Neutrophil (primary cell): ENCODE measurements around the gene ZNF683.

Source experiments
- H3K27ac ChIP-seq: fragments of 200-600 bp; sonication (generic); 2 replicates; pipeline ENCODE4 v1.5.1; 2016; ENCODE audit warnings: mild to moderate bottlenecking, moderate library complexity
- H3K27me3 ChIP-seq: fragments of 200-600 bp; sonication (generic); 2 replicates; pipeline ENCODE4 v1.6.0; 2016; ENCODE audit warnings: mild to moderate bottlenecking
- H3K36me3 ChIP-seq: fragments of 200-600 bp; sonication (generic); 2 replicates; pipeline ENCODE4 v1.5.1; 2017
- H3K4me1 ChIP-seq, 2 experiments: fragments of 200-600 bp in 1 of 2; sonication (generic) in 1 of 2; 1 replicate in 1 of 2; 2 replicates in 1 of 2; pipeline versions ENCODE4 v1.5.1 to v1.6.1; 2013 to 2016; ENCODE audit warnings: low read depth in 1 of 2, low read length in 1 of 2, mild to moderate bottlenecking in 1 of 2, moderate library complexity in 1 of 2; ENCODE audit not compliant: control insufficient read depth in 1 of 2, insufficient read depth in 1 of 2
- H3K4me3 ChIP-seq, 2 experiments: fragments of 200-600 bp in 1 of 2; sonication (generic) in 1 of 2; 1 replicate in 1 of 2; 2 replicates in 1 of 2; pipeline ENCODE4 v1.5.1; 2013 to 2016; ENCODE audit warnings: low read depth in 1 of 2, low read length in 1 of 2, mild to moderate bottlenecking in 1 of 2, moderate library complexity in 1 of 2
- H3K9me3 ChIP-seq: fragments of 200-600 bp; sonication (generic); 2 replicates; pipeline ENCODE4 v1.5.1; 2016
- CTCF ChIP-seq: fragments of 200-600 bp; sonication (generic); IDR thresholded peaks from 2 replicates; pipeline ENCODE4 v1.5.1; 2016; ENCODE audit warnings: antibody characterized with exemption

ZNF683 gene

GRCh38 chr1:26367441-26367840 lies 5.1 kb downstream of the ZNF683 start:
- peaks cover 4 to 17% of the 10 kb centered on the region in 2 experiments for H3K4me1 ChIP-seq

DNA sequence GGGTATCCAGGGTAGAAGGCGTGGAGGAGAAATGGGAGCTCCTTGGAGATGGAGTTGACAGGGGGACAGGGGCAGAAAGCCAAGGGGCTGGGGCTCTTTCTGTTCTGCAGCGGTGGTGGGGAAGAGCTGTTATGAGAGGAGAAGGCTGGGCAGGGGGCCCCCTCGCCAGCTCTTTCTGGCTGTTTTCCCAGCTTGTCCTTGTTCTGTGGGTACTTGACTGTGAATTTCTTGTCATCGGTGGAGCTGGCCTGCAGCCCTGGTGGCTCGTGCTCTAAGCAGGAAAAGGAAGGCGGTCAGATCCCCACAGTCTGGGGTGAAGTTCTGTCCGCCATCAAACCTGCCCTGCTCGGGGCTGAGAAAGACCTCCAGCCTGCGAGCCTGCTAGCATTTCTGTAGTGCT lies 7.6 kb downstream of the ZNF683 start:
- TF ChIP-seq CTCF = no peak
- Histone ChIP-seq H3K4me3 (no peak overlapping the region), H3K9me3 (no peaks in the 10 kb centered on the region), H3K27ac (no peak overlapping the region), H3K4me1 (peaks cover 4 to 8% of the 10 kb centered on the region in 2 experiments), H3K36me3 (no peaks in the 10 kb centered on the region), H3K27me3 (peaks cover 58% of the 10 kb centered on the region)

More at GRCh38 chr1:26367441-26367840, 5.1 kb downstream of the ZNF683 start:
- H3K27ac ChIP-seq = no peak overlapping the region
- H3K27me3 ChIP-seq = peaks cover 33% of the 10 kb centered on the region
- no peak overlapping the region for H3K4me3 ChIP-seq
- no peaks in the 10 kb centered on the region for H3K36me3 ChIP-seq
- no peaks in the 10 kb centered on the region for H3K9me3 ChIP-seq
- TF ChIP-seq CTCF = no peak

DNA sequence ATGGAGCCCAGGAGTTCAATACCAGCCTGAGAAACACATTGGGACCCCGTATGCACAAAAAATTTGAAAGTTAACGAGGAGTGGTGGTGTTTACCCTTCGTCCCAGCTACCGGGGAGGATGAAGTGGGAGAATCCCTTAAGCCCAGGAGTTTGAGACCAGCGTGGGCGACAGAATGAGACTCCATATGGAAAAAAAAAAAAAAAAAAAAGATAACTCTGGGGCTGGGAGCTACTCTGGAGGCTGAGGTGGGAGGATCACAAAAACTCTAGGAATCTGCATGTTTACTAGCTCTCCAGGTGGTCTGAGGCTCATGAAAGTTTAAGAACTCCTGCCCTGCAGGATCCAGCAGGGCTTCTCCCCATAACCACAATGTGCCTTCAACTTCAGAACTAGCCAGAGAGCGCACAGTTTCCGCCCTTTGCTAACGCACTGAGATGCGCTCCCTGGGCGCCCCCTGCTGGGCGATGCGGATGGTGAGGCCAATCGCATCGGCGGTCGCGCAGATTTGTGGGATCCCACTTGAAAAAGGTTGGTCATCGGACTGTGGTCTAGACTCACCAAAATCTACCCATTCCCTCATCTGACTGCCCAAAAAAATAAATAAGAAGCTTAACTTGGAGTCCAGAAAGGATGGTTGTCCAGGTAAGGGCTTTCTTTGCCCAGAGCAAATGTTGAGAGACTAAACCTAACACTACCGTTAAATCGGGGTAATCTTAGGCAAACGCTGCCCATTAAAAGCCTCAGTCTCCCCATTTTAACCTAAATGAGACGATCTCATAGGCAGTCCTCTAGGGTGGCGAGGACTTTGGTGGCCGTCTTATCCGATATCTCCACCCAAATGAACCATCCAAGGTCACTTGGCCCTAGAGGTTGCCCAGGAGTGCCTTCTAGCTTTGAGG lies 8.8 kb downstream of the ZNF683 start:
- H3K27me3 ChIP-seq = peaks cover 69% of the 10 kb centered on the region
- TF ChIP-seq CTCF = peak; percentile 77

DNA sequence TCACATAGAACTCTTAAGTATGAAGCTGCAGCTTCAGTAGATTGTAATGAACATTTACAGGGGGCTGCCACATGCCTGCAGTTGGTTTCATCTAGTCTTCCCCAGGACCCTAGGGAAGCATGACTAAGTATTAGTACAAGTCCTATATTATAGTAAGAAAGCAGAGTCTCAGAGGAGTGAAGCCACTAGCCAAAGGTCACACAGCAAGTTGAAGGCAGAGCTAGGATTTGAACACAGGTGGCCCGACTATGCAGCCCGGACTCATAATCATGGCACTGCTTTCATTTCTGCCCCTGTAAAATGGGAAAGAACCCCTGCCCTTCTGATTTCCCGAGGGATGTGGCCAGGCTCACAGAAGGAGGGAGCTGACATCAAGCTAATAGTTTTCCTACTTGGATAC lies 10.2 kb downstream of the ZNF683 start:
- H3K27me3 ChIP-seq = peaks cover 84% of the 10 kb centered on the region

More for the DNA sequence above, 8.8 kb downstream of the ZNF683 start:
- no peaks in the 10 kb centered on the region for H3K9me3 ChIP-seq
- H3K4me3 ChIP-seq = no peak overlapping the region
- peaks cover 2 to 12% of the 10 kb centered on the region in 2 experiments for H3K4me1 ChIP-seq
- no peaks in the 10 kb centered on the region for H3K36me3 ChIP-seq
- no peak overlapping the region for H3K27ac ChIP-seq

DNA sequence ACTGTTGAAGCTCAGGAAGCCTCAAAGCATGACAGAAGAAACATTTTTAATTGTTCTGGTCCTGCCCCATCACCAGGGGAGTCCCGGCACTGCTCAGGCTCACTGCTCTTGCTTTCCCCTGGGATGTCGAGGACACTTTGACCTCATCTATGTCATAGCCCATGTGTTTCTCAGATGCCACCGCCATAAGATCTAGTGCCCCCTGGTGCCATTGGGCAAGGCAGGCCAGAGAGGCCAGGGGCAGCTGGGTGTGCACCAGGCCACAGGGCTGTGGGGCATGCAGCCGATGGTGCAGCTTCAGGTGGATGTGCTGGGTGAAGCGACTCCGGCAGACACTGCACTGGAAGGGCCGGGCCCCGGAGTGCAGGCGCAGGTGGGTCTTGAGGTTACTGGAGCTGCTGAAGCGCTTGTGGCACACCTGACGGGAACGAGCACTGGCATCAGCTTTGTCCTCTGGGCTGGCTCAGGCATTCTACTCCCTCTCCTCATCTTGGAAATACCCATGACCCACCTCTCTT lies 10.9 kb downstream of the ZNF683 start:
- no peak for TF ChIP-seq CTCF
- peaks cover 91% of the 10 kb centered on the region for H3K27me3 ChIP-seq
- peaks cover 2 to 15% of the 10 kb centered on the region in 2 experiments for H3K4me1 ChIP-seq
- H3K9me3 ChIP-seq = no peaks in the 10 kb centered on the region
- H3K36me3 ChIP-seq = no peaks in the 10 kb centered on the region
- H3K4me3 ChIP-seq = no peak overlapping the region
- H3K27ac ChIP-seq = no peak overlapping the region

More for the DNA sequence above, 10.2 kb downstream of the ZNF683 start:
- no peaks in the 10 kb centered on the region for H3K36me3 ChIP-seq
- H3K27ac ChIP-seq = no peak overlapping the region
- H3K4me3 ChIP-seq = no peak overlapping the region
- no peaks in the 10 kb centered on the region for H3K9me3 ChIP-seq
- H3K4me1 ChIP-seq = peaks cover 2 to 15% of the 10 kb centered on the region in 2 experiments
- TF ChIP-seq CTCF = no peak
